ENCODE results near the gene DHX8.
A peak's percentile ranks its signal among the peaks of the same experiment; 100 is the strongest.

Gene DHX8

DNA sequence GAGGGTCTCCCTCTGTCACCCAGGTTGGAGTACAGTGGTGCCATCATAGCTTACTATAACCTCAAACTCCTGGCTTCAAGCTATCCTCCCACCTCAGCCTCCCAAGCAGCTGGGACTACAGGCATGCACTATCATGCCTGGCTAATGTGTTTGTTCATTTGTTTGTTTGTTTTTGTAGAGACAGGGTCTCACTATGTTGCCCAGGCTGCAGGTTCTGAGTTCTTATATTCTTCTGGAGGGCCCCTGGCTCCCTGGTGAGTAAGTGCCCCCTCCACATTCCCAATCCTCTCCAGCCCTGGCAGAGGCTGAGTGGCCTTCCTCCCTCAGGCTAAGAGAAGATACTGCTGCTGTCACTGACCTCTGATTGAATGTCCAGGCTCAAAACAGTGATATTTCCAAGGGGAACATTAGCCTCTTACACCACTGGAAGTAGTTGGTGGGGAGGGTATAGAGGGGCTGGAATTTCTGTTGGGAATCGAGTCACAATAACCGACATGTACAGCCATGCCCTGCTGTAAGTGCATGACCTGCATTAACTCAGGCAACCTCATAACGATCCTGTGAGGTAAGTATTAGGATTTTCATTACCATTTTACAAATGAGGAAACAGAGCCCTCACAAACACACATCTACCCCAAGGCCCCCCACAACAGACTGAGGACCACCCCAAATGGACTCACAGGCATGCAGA lies 65.1 kb downstream of the DHX8 start:
- DNase-seq (ENCODE audit: low spot score): no peak

DNA sequence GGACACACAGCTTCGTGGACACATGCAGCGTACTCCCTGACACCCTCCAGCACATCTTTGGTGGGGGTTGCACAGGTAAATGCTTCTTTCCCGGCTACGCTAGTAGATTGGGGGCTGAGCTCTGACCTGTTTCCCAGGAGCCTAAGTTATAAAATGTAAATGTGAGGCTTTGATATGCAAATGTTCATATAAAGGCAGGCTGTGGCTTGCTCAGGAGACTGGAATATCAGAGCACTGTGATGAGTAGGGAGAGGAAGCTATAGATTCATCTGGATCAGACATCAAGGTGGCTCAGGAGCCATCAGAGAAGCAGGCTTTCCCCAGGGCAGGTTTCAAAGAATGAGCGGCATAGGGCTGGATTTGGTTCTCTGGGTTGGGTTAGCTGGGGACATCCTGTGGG lies 65.7 kb downstream of the DHX8 start:
- no peak for DNase-seq (ENCODE audit: low spot score)

DNA sequence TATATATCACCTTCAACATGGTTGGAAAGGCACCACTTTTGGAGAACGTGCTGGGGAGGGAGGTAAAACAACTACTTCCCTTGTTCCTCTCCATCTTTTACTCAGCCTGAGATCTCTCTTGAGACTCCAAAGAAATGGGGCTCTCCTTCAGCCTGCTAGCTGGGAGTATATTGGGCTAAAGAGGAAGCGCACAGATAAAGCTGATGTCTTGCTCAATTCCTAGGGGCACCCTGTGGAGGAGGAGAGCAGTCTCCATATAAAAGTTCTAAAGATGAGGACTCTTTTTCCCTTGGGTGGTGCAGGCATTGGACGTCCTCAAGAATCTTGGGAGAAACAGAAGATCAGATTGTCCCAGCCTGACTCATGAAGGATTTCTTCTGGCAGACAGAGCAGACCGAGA lies 67.0 kb downstream of the DHX8 start:
- no peak for DNase-seq (ENCODE audit: low spot score)

DNA sequence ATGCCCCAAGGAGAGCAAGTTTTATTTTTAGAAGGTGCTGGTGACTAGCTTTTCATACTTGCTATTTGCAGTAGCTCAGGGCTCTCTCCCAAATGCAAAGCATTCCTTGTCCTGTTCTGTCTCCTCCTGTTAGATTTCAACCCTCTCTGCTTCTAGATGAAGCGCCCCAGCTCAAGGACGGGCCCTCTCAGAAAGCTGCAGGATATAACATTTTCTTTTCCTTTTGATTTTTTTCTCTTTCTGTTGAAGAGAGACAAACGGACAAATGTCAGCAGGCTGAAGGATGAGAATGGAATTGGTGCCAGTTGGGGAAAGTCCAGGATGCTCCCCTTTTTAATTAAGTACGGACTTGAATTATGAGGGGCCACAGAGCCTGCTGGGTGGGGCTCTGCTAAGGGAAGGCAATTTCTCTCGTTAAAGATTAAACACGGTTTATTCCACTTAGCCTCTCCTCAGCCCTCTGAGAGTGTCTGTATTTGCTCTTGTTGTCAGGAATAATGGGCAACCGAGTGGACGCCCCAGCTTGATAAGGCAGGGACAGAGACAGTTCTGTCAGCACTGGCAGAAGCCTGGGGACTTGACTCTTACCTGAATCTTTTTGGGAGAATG lies 68.6 kb downstream of the DHX8 start:
- DNase-seq (ENCODE audit: low spot score): peak; percentile 23

DNA sequence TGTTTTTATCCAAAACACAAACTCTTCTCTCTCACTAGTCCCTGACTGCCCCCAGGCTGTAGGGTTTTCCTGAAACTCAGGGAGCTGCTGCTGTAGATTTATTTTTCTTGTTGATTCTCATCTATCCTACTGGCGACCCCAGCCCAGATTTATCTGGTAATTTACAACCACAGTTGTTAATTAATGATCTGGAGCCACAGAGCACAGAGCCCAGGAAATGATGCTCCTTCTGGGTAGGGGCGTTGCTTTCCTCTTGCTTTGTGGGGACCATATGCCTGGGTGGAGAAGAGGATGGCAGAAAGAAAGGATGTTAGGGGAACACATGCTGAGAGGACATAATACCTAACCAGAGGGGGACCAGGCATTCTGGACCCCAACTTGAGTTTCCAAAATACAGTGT lies 69.8 kb downstream of the DHX8 start:
- DNase-seq (ENCODE audit: low spot score): no peak

DNA sequence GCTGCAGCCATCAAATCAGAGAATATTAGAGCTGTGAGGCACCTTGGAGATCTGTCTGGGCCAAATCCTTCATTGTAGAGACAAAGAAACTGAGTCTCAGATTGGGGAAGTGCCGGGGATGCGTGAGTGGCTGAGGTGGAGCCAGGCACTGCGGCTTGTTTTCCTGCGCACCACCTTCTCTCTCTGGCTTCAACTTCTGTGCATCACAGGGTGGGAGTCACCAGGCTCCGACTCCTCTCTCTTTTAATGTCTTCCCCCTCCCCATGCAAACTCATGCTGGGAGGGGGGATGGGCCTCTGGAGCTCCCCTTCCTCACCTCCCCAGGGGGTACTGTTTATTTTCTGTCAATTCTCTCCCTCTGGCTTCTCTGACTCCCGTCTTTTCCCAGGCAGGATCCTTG lies 71.1 kb downstream of the DHX8 start:
- DNase-seq (ENCODE audit: low spot score): no peak

DNA sequence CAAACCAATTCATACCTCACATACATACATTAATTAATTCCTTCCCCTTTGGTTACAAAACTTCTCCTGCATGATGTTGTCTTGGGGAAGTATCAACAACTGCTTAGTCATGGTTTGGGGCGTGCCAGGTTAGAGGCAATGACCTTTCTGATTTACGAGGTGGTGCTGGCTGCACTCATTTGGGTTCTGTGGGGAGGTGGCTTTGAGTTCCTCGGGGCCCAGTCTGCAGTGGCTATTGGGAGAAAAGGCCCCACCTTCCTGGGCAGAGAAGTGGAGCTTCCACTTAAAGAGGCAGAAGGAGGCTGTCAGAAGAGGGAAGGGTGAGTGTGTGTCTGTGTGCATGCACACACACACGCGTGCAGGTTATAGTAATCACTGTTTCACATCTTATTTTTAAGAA lies 72.5 kb downstream of the DHX8 start:
- no peak for DNase-seq (ENCODE audit: low spot score)

DNA sequence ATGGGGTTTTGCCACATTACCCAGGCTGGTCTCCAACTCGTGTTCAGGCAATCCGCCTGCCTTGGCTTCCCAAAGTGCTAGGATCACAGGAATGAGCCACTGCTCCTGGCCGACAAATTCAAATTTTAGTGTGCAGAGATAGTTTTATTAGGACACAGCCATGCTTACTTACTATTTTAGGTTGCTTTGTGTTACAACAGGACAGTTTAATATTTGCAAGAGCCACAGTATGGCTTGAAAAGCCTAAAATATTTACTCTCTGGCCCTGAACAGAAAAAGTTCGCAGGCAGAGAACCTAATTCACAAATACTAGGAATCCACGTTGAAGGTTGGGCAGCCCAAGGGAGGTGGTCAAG lies 75.0 kb downstream of the DHX8 start:
- DNase-seq (ENCODE audit: low spot score): no peak

DNA sequence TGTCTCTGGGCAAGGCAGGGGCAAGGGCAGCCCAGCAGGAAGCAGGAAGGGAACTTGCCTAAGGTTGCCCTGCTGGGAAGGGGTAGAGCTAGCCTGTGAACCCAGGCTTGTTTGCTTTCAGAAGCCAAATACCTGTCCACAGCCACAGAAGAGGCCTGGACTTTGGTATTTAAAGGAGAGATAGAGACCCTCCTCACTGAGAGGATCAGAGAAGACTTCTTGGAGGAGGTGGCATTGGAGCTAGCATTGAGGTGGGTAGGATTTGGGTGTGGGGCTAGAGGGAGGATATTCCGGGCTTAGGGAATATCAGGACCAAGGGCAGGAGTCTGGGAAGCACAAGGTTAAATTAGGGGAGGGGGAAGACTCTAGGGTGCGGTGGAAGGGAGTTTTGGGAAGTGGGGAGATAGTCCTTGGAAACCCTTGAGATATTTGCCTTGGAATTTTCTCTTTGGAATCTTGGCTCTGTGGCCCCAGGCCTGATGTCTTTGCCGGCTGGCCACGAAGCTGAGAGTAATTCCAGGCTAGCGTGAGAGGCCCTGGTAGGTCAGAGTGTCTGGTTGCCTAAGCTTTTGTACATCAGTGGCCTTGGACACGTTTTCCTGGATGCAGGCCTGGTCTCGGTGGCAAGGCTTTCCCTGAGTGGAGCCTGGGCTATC lies 75.5 kb downstream of the DHX8 start:
- DNase-seq (ENCODE audit: low spot score): no peak

DNA sequence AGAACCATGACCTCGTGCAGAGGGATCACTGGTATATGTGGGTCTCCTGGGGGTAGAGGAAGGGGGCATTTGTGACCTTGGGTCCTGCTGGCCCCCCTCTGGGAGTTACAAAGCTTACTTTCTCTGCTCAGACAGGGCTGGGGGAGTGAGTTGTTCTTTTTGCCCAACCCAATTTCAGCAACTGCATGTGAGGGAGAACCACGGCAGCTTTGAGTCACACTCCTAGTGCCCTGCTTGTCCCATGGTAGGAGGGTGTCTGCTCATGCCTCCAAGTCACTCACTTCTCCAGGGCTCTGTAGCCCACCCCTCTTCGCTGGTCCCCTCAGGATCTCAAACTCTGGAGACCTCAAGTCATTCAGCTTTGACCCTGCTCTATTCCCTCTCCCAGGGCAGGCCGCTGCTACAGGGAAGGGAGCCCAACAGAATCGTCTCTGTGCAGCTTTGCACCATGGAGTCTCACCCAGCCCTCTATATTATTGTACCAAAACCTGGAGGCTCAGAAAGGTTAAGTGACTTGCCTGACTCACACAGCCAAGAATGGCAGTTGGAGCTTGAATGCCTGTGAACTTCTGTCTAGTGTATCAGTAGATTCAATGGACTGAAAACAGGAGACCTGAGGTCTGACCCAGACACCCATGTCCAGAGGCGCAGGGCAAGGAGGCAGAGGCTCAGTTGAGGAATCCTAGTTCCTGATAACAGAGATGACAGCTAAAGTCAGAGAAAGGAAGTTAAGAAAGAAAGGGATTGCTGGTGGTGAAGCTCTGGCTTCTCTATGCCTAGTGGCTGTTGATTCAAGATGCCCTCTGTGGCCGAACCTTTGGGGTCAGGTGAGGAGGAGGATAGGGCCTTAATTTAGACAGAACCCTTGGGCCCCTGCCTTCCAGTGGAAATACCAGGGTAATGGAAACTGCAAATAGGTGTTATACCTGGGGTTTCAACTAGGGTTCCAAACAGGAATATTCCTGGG lies 77.0 kb downstream of the DHX8 start:
- DNase-seq (ENCODE audit: low spot score): no peak

DNA sequence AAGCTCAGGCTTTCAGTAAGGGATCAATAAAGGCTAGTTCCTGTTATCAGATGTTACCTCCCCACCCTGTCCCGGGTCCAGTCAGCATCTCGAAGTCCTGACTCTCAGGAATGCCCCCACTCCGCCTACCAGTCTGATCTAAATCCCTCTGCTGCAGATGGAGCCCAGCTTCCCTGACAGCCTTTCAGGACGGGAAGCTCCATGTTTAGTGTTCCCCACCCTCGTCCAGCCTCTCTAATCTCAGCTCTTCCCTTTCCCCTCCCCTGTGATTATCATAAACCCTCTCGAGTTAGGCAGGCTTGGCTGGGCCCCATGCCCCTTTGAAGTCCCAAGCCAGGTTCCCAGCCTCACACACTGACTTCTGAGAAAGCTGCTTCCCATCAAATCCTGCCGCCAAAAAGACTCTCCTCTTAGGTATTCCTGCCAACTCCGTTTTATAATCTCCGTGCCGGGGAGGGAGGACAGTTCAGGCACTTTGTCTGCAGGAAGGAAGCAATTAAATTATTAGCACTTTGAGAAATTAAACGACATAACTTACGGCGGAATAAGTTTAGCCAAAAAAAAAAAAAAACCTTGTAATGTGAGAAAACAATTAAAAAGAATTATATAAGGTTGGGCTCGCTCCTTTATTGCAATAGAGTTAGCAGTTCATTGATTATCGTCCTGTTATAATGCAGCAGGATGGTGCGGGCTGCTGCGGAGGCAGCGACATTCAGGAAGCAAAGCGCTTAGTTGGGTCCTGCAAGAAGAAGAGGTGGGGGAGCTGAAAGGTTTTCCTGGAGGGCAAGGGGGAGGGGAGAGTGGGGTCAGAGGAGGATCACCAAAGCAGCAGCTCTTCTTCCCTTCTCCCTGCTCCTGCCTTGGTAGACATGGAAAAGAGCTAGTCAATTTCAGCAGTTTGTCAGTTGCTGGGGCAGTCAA lies 79.2 kb downstream of the DHX8 start:
- no peak for DNase-seq (ENCODE audit: low spot score)

DNA sequence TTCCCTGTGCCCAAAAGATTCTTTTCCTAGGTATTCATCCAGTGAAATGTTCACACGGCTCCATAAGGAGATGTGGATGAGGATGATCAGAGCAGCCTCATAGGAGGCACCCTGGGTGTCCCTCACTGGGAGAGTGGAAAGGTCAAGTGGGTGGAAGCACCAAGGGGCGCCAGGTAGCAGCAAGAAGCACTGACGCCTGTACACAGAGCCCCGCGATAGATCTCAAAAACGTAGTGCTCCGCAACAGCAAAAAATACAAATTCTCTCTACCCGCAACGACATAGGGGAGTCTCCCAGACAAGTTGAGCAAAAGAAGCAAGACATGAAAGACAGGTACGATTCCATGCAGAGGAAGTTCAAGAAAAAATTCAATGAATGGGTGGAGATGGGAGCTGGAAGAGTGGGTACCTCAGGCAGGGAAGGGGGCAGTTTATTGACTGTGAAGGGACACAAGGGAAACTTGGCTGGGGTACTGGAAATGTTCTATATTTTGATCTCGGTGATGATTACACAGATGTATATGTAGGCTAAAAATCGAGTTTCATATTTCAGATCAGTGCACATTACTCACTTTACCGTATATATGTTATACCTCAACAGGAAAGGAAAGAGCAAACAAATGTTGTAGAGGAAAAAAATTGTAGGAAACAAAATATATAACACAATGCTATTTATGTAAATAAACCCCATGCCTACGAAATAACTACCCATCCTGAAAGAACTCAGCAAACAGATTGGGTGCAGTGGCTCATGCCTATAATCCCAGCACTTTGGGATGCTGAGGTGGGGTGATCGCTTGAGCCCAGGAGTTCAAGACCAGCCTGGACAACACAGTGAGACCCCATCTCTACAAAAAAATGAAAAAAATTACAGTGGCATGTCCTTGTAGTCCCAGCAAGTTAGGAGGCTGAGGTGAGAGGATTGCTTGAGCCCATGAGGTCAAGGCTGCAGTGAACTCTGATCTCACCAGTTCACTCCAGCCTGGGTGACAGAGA lies 80.1 kb downstream of the DHX8 start:
- DNase-seq (ENCODE audit: low spot score): no peak

DNA sequence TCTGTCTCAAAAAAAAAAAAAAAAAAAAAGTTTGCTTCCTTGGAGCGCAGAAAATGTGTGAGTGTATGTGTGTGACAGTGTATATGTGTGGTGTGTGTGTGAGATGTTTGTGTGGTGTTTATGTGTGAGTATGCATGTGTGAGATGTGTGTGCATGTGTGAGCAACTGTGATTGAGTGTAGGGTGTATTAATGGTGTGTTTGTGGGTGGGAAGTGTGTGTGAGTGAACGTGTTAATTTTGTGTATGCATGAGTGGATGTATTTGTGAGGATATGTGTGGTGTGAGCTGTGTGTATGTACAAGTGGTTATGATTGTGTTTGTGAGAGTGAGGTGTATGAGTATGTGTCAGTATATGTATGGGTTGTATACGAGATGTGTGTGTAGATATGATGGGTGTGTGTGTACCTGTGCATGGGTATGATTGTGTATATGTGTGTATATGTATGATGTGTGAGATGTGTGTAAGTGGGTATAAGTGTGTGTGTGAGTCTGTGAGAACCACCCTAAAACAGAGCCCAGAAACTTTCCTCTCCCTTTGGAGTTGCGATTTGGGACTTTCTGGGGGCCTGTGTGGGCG lies 84.8 kb downstream of the DHX8 start:
- DNase-seq (ENCODE audit: low spot score): no peak

DNA sequence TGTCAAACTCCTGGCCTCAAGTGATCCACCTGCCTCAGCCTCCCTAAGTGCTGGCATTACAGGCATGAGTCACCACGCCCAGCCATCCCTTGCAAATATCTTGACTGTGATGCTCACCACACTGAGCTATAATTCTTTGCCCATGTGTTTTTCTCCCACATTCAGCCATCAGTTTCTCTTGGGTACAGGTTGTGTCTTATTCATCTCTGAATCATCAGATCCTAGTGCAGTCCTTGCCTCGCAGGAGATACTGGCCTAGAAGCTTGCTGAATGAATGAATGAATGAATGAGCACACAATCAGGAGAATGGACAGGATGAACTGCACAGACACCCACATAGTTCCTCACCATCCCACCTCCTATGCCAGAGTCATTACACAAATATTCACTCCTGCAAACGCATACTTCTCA lies 86.7 kb downstream of the DHX8 start:
- DNase-seq (ENCODE audit: low spot score): no peak

DNA sequence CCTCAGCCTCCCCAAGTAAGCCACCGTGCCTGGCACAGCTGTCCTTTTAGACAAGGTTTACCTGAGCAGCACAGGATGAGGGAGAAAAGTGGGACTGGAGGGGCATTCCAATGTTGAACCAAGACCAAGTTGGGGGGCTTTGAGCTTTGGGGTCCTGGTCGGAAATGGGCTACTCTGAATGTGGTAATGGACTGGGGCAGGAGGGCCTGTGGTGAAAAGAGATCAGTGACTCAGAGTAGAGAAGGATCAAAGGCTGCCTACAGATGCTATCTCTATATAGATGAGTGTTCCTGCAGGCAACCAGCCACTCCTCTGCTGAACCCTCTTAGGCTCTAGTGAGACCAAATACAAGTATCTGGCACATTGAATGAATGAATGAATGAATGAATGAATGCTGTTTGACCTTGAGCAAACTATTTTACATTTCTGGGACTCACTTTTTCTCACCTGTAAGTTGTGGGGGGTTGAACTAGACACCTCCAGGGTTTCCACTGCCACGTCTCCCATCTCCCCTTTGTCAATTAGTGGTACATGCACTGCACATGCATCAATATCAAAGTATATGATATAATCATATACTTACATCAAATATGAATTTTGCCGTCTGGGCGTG lies 88.7 kb downstream of the DHX8 start:
- DNase-seq (ENCODE audit: low spot score): no peak

DNA sequence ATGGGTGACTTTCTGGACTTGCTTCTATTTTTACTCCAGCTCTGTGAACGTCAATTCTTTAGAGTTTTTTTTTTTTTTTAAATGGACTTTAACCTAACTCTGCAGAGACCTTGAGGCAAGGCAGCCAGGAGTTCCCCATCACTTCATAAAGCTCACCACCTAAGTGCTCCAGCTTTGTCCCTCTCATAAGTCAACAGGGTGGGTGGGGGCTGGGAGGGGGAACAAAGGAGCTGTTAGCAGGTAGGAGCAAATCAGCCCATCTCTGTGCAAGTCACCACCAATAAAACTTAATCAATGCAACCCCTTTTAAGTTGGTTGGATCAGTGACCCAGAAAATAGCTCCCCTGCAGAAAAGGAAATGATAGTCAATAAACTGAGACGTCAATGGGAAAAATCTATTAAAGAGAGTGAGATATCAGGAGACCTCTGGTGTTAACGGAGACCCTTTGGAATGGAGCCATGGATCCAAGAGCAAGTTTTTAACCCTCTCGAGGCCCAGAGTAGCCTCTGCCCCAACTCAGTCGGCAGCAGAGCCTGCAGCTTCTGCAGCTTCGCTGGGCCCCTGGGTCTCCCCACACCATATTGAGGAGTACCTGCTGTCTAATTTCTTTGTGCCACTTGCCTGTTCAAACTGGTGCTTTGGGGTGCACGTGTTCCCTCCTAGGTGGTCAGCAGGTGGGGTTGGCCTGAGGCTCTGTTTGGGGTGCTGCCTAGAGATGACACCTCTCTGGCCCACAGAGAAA lies 90.0 kb downstream of the DHX8 start:
- DNase-seq (ENCODE audit: low spot score): no peak

DNA sequence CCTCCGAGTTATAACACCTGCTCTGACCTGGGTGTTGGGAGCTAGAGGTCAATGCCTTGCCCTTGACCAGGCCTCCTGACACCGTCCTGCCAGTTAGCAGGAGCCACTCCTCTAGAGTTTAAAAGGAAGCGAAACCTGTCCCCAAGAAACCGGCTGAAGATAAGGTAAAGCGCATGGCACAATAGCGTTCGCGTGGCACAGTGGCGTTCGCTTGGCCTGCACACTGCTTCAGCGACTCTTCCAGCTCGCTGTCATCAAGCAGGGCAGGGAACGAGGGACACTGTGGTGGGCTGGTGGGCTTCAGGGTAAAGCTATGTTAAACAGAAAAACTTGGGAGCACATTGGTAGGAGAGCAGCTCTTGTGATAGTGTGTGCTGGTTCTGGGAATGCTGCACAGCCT lies 90.6 kb downstream of the DHX8 start:
- DNase-seq (ENCODE audit: low spot score): no peak

DNA sequence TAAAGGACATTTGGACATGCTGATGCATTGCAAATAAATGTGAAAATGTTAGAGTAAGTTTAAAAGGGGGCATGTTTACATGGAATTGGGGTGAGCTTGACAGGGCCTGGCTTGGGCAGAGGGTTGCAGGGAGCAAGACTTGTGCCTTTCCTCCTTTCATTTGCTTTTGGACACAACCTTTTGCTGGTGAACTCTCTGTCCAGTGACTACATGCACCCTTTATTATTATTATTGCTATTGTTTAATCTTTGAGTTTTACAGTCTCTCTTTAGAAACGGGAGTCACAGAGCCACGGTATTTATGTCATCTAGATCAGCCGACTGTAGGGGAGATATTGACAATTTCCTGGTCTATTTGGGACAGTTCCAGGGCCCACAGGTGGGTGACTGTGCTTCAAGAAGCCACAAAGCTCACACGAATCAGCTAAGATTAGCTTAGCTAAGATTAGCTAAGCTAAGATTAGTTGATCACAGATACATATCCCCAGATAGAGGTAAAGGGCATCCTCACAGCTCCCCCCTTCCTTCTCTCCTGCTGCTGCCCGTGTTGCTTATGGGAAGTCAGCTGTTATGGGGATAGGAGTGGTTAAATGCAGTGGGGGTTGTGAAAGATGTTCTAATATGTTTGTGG lies 91.2 kb downstream of the DHX8 start:
- no peak for DNase-seq (ENCODE audit: low spot score)
